Mesenchymal stem cell (in vitro differentiated cells and primary cell): Measurements from ENCODE around the gene TANC1.
"Not testable (repeated sequence)": the region's sequence is repeated elsewhere in the genome, so short reads cannot be mapped to it uniquely, and the experiment has no call there.

Experiments used
- DNase-seq: peaks from one replicate; pipeline ENCODE4 v3.0.0-alpha.2; 2013
- H2AFZ ChIP-seq: one replicate; pipeline ENCODE4 v1.6.1; 2013; ENCODE audit warnings: low read depth, mild to moderate bottlenecking, control low read depth, inconsistent platforms, low read length, moderate library complexity
- H2AK5ac ChIP-seq: 2 replicates; pipeline ENCODE4 v1.6.1; 2013; ENCODE audit warnings: low read length, moderate library complexity, mild to moderate bottlenecking, inconsistent platforms; ENCODE audit not compliant: severe bottlenecking
- H2BK120ac ChIP-seq: one replicate; pipeline ENCODE4 v1.6.1; 2013; ENCODE audit warnings: low read depth, mild to moderate bottlenecking, inconsistent platforms, low read length, moderate library complexity
- H2BK12ac ChIP-seq, 2 experiments: one replicate each; pipeline ENCODE4 v1.6.1; 2013; ENCODE audit warnings: inconsistent platforms in 2 of 2, low read length in 2 of 2, mild to moderate bottlenecking in 2 of 2, moderate library complexity in 2 of 2, control low read depth in 1 of 2
- H2BK15ac ChIP-seq: one replicate; pipeline ENCODE4 v1.6.1; 2013; ENCODE audit warnings: mild to moderate bottlenecking, low read depth, inconsistent platforms; ENCODE audit not compliant: poor library complexity, severe bottlenecking
- H2BK5ac ChIP-seq: 2 replicates; pipeline ENCODE4 v1.6.1; 2013; ENCODE audit warnings: low read depth, mild to moderate bottlenecking, low read length, control low read depth, inconsistent platforms; ENCODE audit not compliant: poor library complexity, severe bottlenecking
- H3K14ac ChIP-seq, 2 experiments: one replicate each; pipeline ENCODE4 v1.6.1; 2013; ENCODE audit warnings: inconsistent platforms in 2 of 2, low read length in 2 of 2, control low read depth in 1 of 2, mild to moderate bottlenecking in 1 of 2, moderate library complexity in 1 of 2
- H3K18ac ChIP-seq, 2 experiments: one replicate each; pipeline ENCODE4 v1.6.1; 2013; ENCODE audit warnings: inconsistent platforms in 2 of 2, low read length in 2 of 2, control low read depth in 1 of 2, low read depth in 1 of 2, mild to moderate bottlenecking in 1 of 2
- H3K23ac ChIP-seq, 2 experiments: one replicate each; pipeline ENCODE4 v1.6.1; 2013; ENCODE audit warnings: inconsistent platforms in 2 of 2, low read length in 2 of 2, mild to moderate bottlenecking in 2 of 2, moderate library complexity in 2 of 2, control low read depth in 1 of 2
- H3K27ac ChIP-seq: 2 replicates; pipeline ENCODE4 v1.5.1; 2013; ENCODE audit warnings: mild to moderate bottlenecking, moderate library complexity, low read length, control low read depth, inconsistent platforms; ENCODE audit not compliant: poor library complexity, severe bottlenecking
- H3K27me3 ChIP-seq, 2 experiments: 2 replicates each; pipeline versions ENCODE4 v1.6.1 to v1.7.0; 2013; ENCODE audit warnings: low read length in 2 of 2, mild to moderate bottlenecking in 2 of 2, moderate library complexity in 2 of 2, control low read depth in 1 of 2, inconsistent platforms in 1 of 2; ENCODE audit not compliant: control insufficient read depth in 1 of 2, insufficient read depth in 1 of 2
- H3K36me3 ChIP-seq, 2 experiments: 2 replicates each; pipeline versions ENCODE4 v1.6.1 to v1.7.0; 2013; ENCODE audit warnings: low read length in 2 of 2, control low read depth in 1 of 2, inconsistent platforms in 1 of 2, low read depth in 1 of 2, mild to moderate bottlenecking in 1 of 2; ENCODE audit not compliant: insufficient read depth in 2 of 2, control insufficient read depth in 1 of 2
- H3K4ac ChIP-seq, 2 experiments: one replicate each; pipeline ENCODE4 v1.6.1; 2013; ENCODE audit warnings: inconsistent platforms in 2 of 2, low read length in 2 of 2, mild to moderate bottlenecking in 2 of 2, moderate library complexity in 2 of 2, control low read depth in 1 of 2, low read depth in 1 of 2
- H3K4me1 ChIP-seq: 2 replicates; pipeline ENCODE4 v1.6.1; 2013; ENCODE audit warnings: low read depth, low read length, control low read depth; ENCODE audit not compliant: control insufficient read depth, insufficient read depth
- H3K4me2 ChIP-seq: 2 replicates; pipeline ENCODE4 v1.6.1; 2013; ENCODE audit warnings: low read length, mild to moderate bottlenecking, inconsistent platforms; ENCODE audit not compliant: poor library complexity, severe bottlenecking
- H3K4me3 ChIP-seq, 2 experiments: 2 replicates each; pipeline versions ENCODE4 v1.5.1 to v1.7.0; 2013; ENCODE audit warnings: low read length in 2 of 2, mild to moderate bottlenecking in 2 of 2, control low read depth in 1 of 2, low read depth in 1 of 2; ENCODE audit not compliant: insufficient read depth in 1 of 2
- H3K79me1 ChIP-seq: replicated peaks from 2 replicates; pipeline ENCODE4 v1.6.1; 2013; ENCODE audit warnings: mild to moderate bottlenecking, control low read depth, low read length, inconsistent platforms; ENCODE audit not compliant: poor library complexity, severe bottlenecking
- H3K9ac ChIP-seq: 2 replicates; pipeline ENCODE4 v1.7.0; 2013; ENCODE audit warnings: mild to moderate bottlenecking, low read length, moderate library complexity
- H3K9me3 ChIP-seq: 2 replicates; pipeline ENCODE4 v1.7.0; 2013; ENCODE audit warnings: mild to moderate bottlenecking, low read length; ENCODE audit not compliant: control insufficient read depth
- H4K8ac ChIP-seq: one replicate; pipeline ENCODE4 v1.6.1; 2013; ENCODE audit warnings: inconsistent platforms, mild to moderate bottlenecking, low read length, moderate library complexity
- H4K91ac ChIP-seq: one replicate; pipeline ENCODE4 v1.6.1; 2013; ENCODE audit warnings: mild to moderate bottlenecking, low read length, inconsistent platforms
- WGBS: methylation state at CpG from one replicate; pipeline ENCODE4 v1.1.7; 2013; ENCODE audit warnings: mixed read lengths; 5-methylcytosine and 5-hydroxymethylcytosine counted together

The TANC1 gene

DNA sequence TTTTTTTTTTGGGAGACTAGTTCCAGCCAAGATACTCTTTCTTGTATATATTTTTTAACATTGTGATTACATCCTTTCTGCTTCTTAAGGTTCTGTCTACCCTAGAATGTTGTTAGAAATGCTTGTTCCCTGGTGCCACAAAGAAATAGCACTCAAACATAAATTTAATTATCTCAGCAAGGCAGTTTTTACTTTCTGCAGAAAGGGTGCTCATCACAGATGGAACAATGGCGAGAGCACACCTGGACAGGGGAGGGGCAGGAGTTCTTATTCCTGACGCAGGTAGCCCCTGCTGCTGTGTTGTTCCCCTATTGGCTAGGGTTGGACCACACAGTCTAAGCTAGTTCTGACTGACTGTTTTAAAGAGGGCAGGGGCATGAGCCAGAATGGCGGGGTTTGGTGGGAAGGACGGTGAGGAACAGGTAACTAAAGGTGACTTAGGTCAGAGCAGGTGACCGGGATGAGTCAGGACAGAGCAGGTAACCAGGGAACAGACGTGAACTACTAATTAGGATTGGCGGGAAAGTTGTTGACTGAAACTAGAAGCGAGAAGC lies 127.9 kb downstream of the TANC1 start:
- H3K4me2 ChIP-seq, H3K4me3 ChIP-seq, H3K4me1 ChIP-seq, H2AK5ac ChIP-seq, H3K4ac ChIP-seq, H3K18ac ChIP-seq, DNase-seq, H3K36me3 ChIP-seq, H2AFZ ChIP-seq, H4K91ac ChIP-seq, H2BK15ac ChIP-seq, H3K9ac ChIP-seq, H3K27ac ChIP-seq, H2BK120ac ChIP-seq, H4K8ac ChIP-seq, H3K27me3 ChIP-seq, H3K23ac ChIP-seq, H2BK5ac ChIP-seq, H3K14ac ChIP-seq: not testable (repeated sequence)
- H2BK12ac ChIP-seq, result peak overlapping the region in 1 of 2 experiments; percentile 48
- 98% methylated on average over 8 of the region's 8 CpGs for WGBS
- peaks cover 18% of the 10 kb centered on the region for H3K79me1 ChIP-seq
- peaks cover 20% of the 10 kb centered on the region for H3K9me3 ChIP-seq

DNA sequence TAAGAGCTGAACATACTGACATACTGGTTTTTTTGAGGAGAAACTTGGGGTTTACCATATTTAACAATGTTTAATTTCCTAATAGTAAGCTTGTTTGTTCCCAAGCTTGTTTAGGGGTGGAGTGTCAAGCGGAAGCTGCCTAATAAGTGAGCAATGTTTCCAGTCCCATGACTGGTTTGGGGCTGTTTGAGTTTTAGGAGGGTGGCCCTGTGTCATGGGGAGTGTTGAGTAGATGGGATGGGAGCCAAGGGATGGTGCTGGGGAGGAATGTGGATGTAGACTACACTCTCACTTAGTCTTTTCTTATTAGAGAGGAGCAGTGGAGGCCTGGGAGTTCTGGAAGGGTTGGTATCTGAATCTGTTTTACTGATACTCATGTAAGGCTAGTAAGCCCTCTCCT lies 128.5 kb downstream of the TANC1 start:
- Histone ChIP-seq H4K91ac (no peak overlapping the region), H3K23ac (no peak overlapping the region), H3K36me3 (peaks cover 6 to 7% of the 10 kb centered on the region in 2 experiments), H3K9ac (no peak overlapping the region), H3K27me3 (no peaks in the 10 kb centered on the region), H2BK12ac (peak overlapping the region in 1 of 2 experiments; percentile 58), H2AK5ac (no peak overlapping the region), H3K14ac (no peak overlapping the region), H2AFZ (no peak overlapping the region), H3K9me3 (peaks cover 20% of the 10 kb centered on the region), H3K18ac (peak overlapping the region in 1 of 2 experiments; percentile 41), H3K4ac (no peak overlapping the region), H4K8ac (no peak overlapping the region), H2BK120ac (no peak overlapping the region), H3K4me3 (no peak overlapping the region), H2BK15ac (no peak overlapping the region), H3K27ac (no peak overlapping the region), H3K4me1 (peaks cover 10% of the 10 kb centered on the region), H2BK5ac (no peak overlapping the region), H3K4me2 (no peak overlapping the region), H3K79me1 (peaks cover 19% of the 10 kb centered on the region)
- DNase-seq, result peak; percentile 40
- WGBS, result 95% methylated on average over 1 of the region's 1 CpG

DNA sequence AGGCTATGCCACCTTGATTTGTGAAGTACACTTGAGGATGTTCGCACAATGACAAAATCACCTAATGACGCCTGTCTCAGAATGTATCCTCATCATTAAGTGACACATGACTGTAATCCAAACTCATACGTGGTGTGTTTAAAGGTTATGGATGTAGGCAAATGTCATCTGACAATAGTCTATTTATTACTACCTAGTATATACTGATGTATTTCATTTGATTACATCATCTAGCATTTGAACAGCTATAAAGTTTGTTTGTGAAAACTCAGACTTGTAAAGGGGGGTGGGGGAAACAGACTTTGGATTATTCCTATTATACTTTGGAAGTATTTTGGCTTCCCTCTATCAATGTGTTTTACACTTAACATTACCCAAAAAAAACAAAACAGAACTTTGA lies 129.9 kb downstream of the TANC1 start:
- Histone ChIP-seq H3K79me1 (peaks cover 19% of the 10 kb centered on the region), H4K91ac (no peak overlapping the region), H3K14ac (no peak overlapping the region), H2AK5ac (no peak overlapping the region), H3K27ac (no peak overlapping the region), H3K9ac (no peak overlapping the region), H4K8ac (no peak overlapping the region), H3K4me3 (no peak overlapping the region), H3K23ac (no peak overlapping the region), H3K27me3 (no peaks in the 10 kb centered on the region), H3K9me3 (peaks cover 20% of the 10 kb centered on the region), H3K4me1 (peaks cover 8% of the 10 kb centered on the region), H2BK120ac (no peak overlapping the region), H2BK15ac (no peak overlapping the region), H2BK5ac (no peak overlapping the region), H2BK12ac (no peak overlapping the region), H3K18ac (no peak overlapping the region), H3K4ac (no peak overlapping the region), H3K36me3 (peaks cover 6 to 7% of the 10 kb centered on the region in 2 experiments), H2AFZ (no peak overlapping the region), H3K4me2 (no peak overlapping the region)
- WGBS, result no CpG with 5 or more reads among the region's 3 CpGs
- DNase-seq, result no peak

DNA sequence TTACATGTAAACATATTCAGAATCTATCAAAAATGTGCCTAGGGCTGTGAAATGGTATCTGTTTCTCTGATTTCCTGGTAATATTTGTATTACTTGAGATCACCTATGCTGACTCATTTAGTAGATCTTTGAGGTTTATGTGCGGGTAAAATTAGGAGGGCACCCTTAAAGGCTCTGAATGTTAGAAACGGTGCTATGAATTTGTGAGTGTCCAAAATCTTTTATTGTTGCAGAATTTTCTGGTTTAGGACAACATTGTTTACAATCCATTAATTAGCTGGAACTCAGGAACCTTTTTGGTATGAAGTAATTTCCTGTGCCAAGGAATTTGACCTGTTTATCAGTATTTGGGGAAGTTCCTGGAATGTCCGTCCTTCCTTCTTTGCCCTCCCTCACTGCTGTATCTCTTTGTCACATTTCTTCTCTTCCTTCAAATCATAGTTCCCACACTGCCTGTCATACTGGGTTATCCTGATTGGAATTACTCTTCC lies 130.5 kb downstream of the TANC1 start:
- Histone ChIP-seq H2BK15ac (no peak overlapping the region), H3K14ac (no peak overlapping the region), H3K4me3 (no peak overlapping the region), H3K36me3 (peaks cover 6 to 7% of the 10 kb centered on the region in 2 experiments), H2AFZ (no peak overlapping the region), H2BK12ac (no peak overlapping the region), H3K9ac (no peak overlapping the region), H3K4ac (no peak overlapping the region), H3K9me3 (peaks cover 20% of the 10 kb centered on the region), H3K79me1 (peaks cover 19% of the 10 kb centered on the region), H3K23ac (no peak overlapping the region), H4K8ac (no peak overlapping the region), H2BK120ac (no peak overlapping the region), H3K18ac (no peak overlapping the region), H4K91ac (no peak overlapping the region), H3K4me1 (peaks cover 8% of the 10 kb centered on the region), H3K4me2 (no peak overlapping the region), H3K27ac (peak overlapping the region; percentile 35), H2BK5ac (no peak overlapping the region), H2AK5ac (no peak overlapping the region), H3K27me3 (no peaks in the 10 kb centered on the region)
- peak; percentile 46 for DNase-seq
- 26% methylated on average over 3 of the region's 3 CpGs for WGBS
